Brain microvascular endothelial cell (primary cell): Measurements from ENCODE around the gene C12orf57.
A peak's percentile ranks its signal among the peaks of the same experiment; 100 is the strongest.

ENCODE experiments used
- DNase-seq: peaks from one replicate; pipeline ENCODE4 v3.0.0-alpha.2; 2020
- H3K27ac ChIP-seq: fragments of 250-450 bp; sonication (Bioruptor Pico); 2 replicates; pipeline ENCODE4 v1.5.1; 2020; ENCODE audit warnings: mild to moderate bottlenecking, moderate library complexity
- H3K27me3 ChIP-seq: fragments of 250-450 bp; sonication (Bioruptor Pico); replicated peaks from 2 replicates; pipeline ENCODE4 v1.5.1; 2020; ENCODE audit warnings: mild to moderate bottlenecking
- H3K36me3 ChIP-seq: fragments of 250-450 bp; sonication (Bioruptor Pico); replicated peaks from 2 replicates; pipeline ENCODE4 v1.5.1; 2020; ENCODE audit warnings: mild to moderate bottlenecking
- H3K4me3 ChIP-seq: 2 replicates; pipeline ENCODE4 v1.5.1; 2011; ENCODE audit warnings: low read depth, mild to moderate bottlenecking, control low read depth, low read length, moderate library complexity
- in situ Hi-C: cut with HindIII; loops from 2 replicates; pipeline ENCODE4 v1.10.0; 2017; ENCODE audit warnings: low sequenced_read_pairs, low pct_ligation_motif_present
- TF ChIP-seq, protein P1 (sequence below): IDR thresholded peaks from 2 replicates; pipeline ENCODE4 v1.5.1; 2011; ENCODE audit warnings: low read depth, mild to moderate bottlenecking, moderate library complexity, low read length, control low read depth, inconsistent platforms; ENCODE audit errors: missing control alignments

The C12orf57 gene

DNA sequence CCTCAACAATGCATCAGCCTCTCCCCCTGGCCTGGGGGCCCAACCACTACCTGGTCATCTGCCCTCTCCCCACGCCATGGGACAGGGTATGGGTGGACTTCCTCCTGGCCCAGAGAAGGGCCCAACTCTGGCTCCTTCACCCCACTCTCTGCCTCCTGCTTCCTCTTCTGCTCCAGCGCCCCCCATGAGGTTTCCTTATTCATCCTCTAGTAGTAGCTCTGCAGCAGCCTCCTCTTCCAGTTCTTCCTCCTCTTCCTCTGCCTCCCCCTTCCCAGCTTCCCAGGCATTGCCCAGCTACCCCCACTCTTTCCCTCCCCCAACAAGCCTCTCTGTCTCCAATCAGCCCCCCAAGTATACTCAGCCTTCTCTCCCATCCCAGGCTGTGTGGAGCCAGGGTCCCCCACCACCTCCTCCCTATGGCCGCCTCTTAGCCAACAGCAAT, 7.6 kb upstream of the C12orf57 start:
- in situ Hi-C loops: no loop called here
- TF ChIP-seq, protein P1, sequence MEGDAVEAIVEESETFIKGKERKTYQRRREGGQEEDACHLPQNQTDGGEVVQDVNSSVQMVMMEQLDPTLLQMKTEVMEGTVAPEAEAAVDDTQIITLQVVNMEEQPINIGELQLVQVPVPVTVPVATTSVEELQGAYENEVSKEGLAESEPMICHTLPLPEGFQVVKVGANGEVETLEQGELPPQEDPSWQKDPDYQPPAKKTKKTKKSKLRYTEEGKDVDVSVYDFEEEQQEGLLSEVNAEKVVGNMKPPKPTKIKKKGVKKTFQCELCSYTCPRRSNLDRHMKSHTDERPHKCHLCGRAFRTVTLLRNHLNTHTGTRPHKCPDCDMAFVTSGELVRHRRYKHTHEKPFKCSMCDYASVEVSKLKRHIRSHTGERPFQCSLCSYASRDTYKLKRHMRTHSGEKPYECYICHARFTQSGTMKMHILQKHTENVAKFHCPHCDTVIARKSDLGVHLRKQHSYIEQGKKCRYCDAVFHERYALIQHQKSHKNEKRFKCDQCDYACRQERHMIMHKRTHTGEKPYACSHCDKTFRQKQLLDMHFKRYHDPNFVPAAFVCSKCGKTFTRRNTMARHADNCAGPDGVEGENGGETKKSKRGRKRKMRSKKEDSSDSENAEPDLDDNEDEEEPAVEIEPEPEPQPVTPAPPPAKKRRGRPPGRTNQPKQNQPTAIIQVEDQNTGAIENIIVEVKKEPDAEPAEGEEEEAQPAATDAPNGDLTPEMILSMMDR: no peak
- H3K27ac ChIP-seq: no peak overlapping the region
- DNase-seq: no peak
- peaks cover 41% of the 10 kb centered on the region for H3K36me3 ChIP-seq
- H3K27me3 ChIP-seq: no peaks in the 10 kb centered on the region
- H3K4me3 ChIP-seq: no peak overlapping the region

- Histone ChIP-seq H3K27ac (no peak overlapping the region), H3K36me3 (peaks cover 42% of the 10 kb centered on the region)
Measured at GRCh38 chr12:6936636-6937480, 7.0 kb upstream of the C12orf57 start.

GRCh38 chr12:6937481-6938352, 6.1 kb upstream of the C12orf57 start:
- peak overlapping the region; percentile 66 for H3K4me3 ChIP-seq
- peaks cover 38% of the 10 kb centered on the region for H3K36me3 ChIP-seq
- DNase-seq: peak; percentile 84
- H3K27me3 ChIP-seq: no peaks in the 10 kb centered on the region
- peak overlapping the region; percentile 65 for H3K27ac ChIP-seq
- in situ Hi-C loops: no loop called here
- TF ChIP-seq, protein P1: peak; percentile 95

More at GRCh38 chr12:6936636-6937480, 7.0 kb upstream of the C12orf57 start:
- TF ChIP-seq, protein P1: no peak
- Histone ChIP-seq H3K27me3 (no peaks in the 10 kb centered on the region), H3K4me3 (peak overlapping the region; percentile 66)
- in situ Hi-C loops: no loop called here
- DNase-seq: no peak

DNA sequence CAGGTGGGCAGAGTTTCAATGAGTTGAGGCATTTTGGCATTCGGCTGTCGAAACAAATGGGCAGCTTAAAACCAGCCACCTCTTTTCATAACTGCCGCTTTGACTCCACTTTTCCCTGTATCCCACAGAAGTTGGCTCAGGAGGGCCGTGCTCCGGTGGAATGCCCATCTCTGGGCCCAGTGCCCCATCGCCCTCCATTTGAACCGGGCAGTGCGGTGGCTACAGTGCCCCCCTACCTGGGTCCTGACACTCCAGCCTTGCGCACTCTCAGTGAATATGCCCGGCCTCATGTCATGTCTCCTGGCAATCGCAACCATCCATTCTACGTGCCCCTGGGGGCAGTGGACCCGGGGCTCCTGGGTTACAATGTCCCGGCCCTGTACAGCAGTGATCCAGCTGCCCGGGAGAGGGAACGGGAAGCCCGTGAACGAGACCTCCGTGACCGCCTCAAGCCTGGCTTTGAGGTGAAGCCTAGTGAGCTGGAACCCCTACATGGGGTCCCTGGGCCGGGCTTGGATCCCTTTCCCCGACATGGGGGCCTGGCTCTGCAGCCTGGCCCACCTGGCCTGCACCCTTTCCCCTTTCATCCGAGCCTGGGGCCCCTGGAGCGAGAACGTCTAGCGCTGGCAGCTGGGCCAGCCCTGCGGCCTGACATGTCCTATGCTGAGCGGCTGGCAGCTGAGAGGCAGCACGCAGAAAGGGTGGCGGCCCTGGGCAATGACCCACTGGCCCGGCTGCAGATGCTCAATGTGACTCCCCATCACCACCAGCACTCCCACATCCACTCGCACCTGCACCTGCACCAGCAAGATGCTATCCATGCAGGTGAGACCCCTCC, 5.2 kb upstream of the C12orf57 start:
- TF ChIP-seq, protein P1: no peak
- Histone ChIP-seq H3K4me3 (peak overlapping the region; percentile 26), H3K27me3 (no peaks in the 10 kb centered on the region), H3K27ac (no peak overlapping the region), H3K36me3 (peaks cover 37% of the 10 kb centered on the region)
- no peak for DNase-seq
- in situ Hi-C loops: no loop called here

- Histone ChIP-seq H3K4me3 (no peak overlapping the region), H3K27me3 (no peaks in the 10 kb centered on the region), H3K36me3 (peaks cover 37% of the 10 kb centered on the region), H3K27ac (no peak overlapping the region)
- DNase-seq: no peak
- in situ Hi-C loops: no loop called here
- TF ChIP-seq, protein P1: no peak
Measured at GRCh38 chr12:6939191-6939540, 4.7 kb upstream of the C12orf57 start.
